Breast epithelium (tissue), 4 donors: Measurements from ENCODE around the gene RASD2. TPM values are rescaled to one million over a fixed set of nuclear protein-coding genes. Genes with fewer than 3 reads are reported as not detected.

Experiments
- DNase-seq, 2 donors: peaks; one replicate each; pipeline ENCODE4 v3.0.0-alpha.2; 2019; ENCODE audit warnings: low spot score in 2 of 2
- H3K27ac ChIP-seq, 2 donors: fragments of 200-600 bp; sonication (generic) in 1 of 2; one replicate each; pipeline ENCODE4 v1.5.1; 2016 to 2019; ENCODE audit warnings: mild to moderate bottlenecking in 1 of 2
- H3K27me3 ChIP-seq, 2 donors: fragments of 200-600 bp; sonication (generic) in 1 of 2; one replicate each; pipeline versions ENCODE4 v1.5.1 to v1.6.0; 2017 to 2019; ENCODE audit warnings: control low read depth in 1 of 2, mild to moderate bottlenecking in 1 of 2
- H3K36me3 ChIP-seq: fragments of 200-600 bp; one replicate; pipeline ENCODE4 v1.5.1; 2019
- H3K4me1 ChIP-seq, 2 donors: fragments of 200-600 bp; sonication (generic); one replicate each; pipeline ENCODE4 v1.5.1; 2016 to 2019; ENCODE audit warnings: control low read depth in 1 of 2
- H3K4me3 ChIP-seq, 3 donors: fragments of 200-600 bp; sonication (generic); 1 replicate in 2 of 3; 2 replicates in 1 of 3; pipeline ENCODE4 v1.5.1; 2016 to 2019; ENCODE audit warnings: mild to moderate bottlenecking in 3 of 3, moderate library complexity in 2 of 3
- H3K9me3 ChIP-seq, 2 donors: fragments of 200-600 bp; sonication (generic) in 1 of 2; one replicate each; pipeline ENCODE4 v1.5.1; 2016 to 2019; ENCODE audit warnings: control low read depth in 1 of 2
- CTCF ChIP-seq, 3 donors: fragments of 450-650 bp; IDR thresholded peaks; one replicate each; pipeline ENCODE4 v1.5.1; 2016 to 2017; ENCODE audit warnings: antibody characterized with exemption in 3 of 3, mild to moderate bottlenecking in 3 of 3, moderate library complexity in 3 of 3
- POLR2A ChIP-seq: fragments of 450-650 bp; IDR thresholded peaks from one replicate; pipeline ENCODE4 v1.6.1; 2016; ENCODE audit warnings: antibody characterized with exemption, mild to moderate bottlenecking, moderate library complexity
- POLR2AphosphoS5 ChIP-seq, 3 donors: sonication (generic); formaldehyde crosslinking; IDR thresholded peaks; one replicate each; pipeline ENCODE4 v1.6.1; 2017; ENCODE audit warnings: antibody characterized with exemption in 3 of 3
- intact Hi-C: fragments of 100-400 bp; cut with DNase I; formaldehyde crosslinking; loops from one replicate; pipeline ENCODE4 v1.15.1; 2023; ENCODE audit warnings: low total_unique reads
- total RNA-seq, 3 donors: library from RNA; depleted of rRNA; stranded (reverse); fragments of >200 nt; gene quantifications; one replicate each; pipeline ENCODE4 v1.1.0, GENCODE V29; 2016

The RASD2 gene
- total RNA-seq, 3 donors from 2014 or later: 0.16 to 1.3 (median 0.88) TPM

DNA sequence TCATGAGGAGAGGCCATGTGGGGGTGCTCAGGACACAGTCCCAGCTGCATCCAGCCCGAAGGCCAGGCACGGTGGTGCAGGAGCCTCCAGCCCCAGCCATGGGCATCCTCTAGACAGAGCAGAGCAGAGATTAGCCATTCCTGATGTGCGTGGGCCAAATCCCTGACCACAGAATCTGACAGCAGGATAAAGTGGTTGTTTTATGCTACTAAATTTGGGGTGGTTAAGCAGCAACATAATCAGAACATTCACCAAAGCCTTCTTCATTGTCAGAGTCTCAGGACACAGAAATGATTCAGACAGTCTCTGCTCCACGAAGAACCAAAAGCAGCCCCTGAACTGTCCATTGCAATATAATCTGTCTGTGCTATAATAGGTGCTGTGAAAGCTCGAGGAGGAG lies 19.7 kb downstream of the RASD2 start:
- no peaks in the 10 kb centered on the region for H3K36me3 ChIP-seq
- intact Hi-C loops: no loop called here

DNA sequence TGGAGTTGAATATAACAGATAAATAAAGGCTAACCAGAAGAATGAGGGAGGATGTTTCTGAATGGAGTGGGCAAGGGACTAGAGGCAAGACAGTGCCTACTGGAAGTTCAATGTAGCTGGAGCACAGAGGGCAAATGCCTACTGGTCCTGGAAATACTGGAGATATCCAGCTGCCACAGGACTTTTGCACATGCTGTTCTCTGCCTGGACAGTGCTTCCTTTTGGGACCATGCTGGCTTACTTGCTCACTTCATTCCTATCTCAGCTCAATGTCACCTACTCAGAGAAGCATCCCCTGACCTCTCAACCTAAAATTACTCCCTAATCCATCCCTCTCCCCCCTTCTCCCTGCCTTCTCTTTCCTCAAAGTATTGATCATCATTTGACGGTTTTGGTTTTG lies 20.2 kb downstream of the RASD2 start:
- H3K9me3 ChIP-seq: no peaks in the 10 kb centered on the region
- no peak overlapping the region for H3K27ac ChIP-seq
- peaks cover 5 to 7% of the 10 kb centered on the region in 2 donors for H3K4me1 ChIP-seq
- no peak for TF ChIP-seq CTCF (IDR thresholded peaks at IDR 0.05)
- no peak for TF ChIP-seq POLR2AphosphoS5 (IDR thresholded peaks at IDR 0.05)
- no peak for TF ChIP-seq POLR2A
- no peaks in the 10 kb centered on the region for H3K36me3 ChIP-seq
- no peaks in the 10 kb centered on the region for H3K27me3 ChIP-seq
- no peak for DNase-seq
- H3K4me3 ChIP-seq: no peak overlapping the region
- intact Hi-C loops: no loop called here

More for the DNA sequence above, 19.7 kb downstream of the RASD2 start:
- DNase-seq: no peak
- Histone ChIP-seq H3K27ac (no peak overlapping the region), H3K4me3 (no peak overlapping the region), H3K27me3 (no peaks in the 10 kb centered on the region), H3K4me1 (peaks cover 2 to 5% of the 10 kb centered on the region in 2 donors), H3K9me3 (no peaks in the 10 kb centered on the region)
- TF ChIP-seq POLR2AphosphoS5 (IDR thresholded peaks at IDR 0.05): no peak
- TF ChIP-seq CTCF (IDR thresholded peaks at IDR 0.05): no peak
- no peak for TF ChIP-seq POLR2A

- Histone ChIP-seq H3K27me3 (no peaks in the 10 kb centered on the region), H3K4me3 (no peak overlapping the region), H3K4me1 (peaks cover 5 to 7% of the 10 kb centered on the region in 2 donors), H3K9me3 (no peaks in the 10 kb centered on the region), H3K27ac (no peak overlapping the region), H3K36me3 (no peaks in the 10 kb centered on the region)
- intact Hi-C loops: no loop called here
- DNase-seq: no peak
- TF ChIP-seq POLR2A (no peak), CTCF (IDR thresholded peaks at IDR 0.05) (no peak), POLR2AphosphoS5 (IDR thresholded peaks at IDR 0.05) (no peak)
Observed at GRCh38 chr22:35561796-35562526, 21.3 kb downstream of the RASD2 start.

GRCh38 chr22:35563211-35563610 lies 22.6 kb downstream of the RASD2 start:
- Histone ChIP-seq H3K27me3 (no peaks in the 10 kb centered on the region), H3K9me3 (no peaks in the 10 kb centered on the region), H3K36me3 (no peaks in the 10 kb centered on the region), H3K27ac (no peak overlapping the region), H3K4me1 (peaks cover 5 to 7% of the 10 kb centered on the region in 2 donors), H3K4me3 (no peak overlapping the region)
- TF ChIP-seq POLR2AphosphoS5 (IDR thresholded peaks at IDR 0.05): no peak
- no peak for TF ChIP-seq CTCF (IDR thresholded peaks at IDR 0.05)
- no peak for TF ChIP-seq POLR2A
- intact Hi-C loops: no loop called here
- DNase-seq: no peak

DNA sequence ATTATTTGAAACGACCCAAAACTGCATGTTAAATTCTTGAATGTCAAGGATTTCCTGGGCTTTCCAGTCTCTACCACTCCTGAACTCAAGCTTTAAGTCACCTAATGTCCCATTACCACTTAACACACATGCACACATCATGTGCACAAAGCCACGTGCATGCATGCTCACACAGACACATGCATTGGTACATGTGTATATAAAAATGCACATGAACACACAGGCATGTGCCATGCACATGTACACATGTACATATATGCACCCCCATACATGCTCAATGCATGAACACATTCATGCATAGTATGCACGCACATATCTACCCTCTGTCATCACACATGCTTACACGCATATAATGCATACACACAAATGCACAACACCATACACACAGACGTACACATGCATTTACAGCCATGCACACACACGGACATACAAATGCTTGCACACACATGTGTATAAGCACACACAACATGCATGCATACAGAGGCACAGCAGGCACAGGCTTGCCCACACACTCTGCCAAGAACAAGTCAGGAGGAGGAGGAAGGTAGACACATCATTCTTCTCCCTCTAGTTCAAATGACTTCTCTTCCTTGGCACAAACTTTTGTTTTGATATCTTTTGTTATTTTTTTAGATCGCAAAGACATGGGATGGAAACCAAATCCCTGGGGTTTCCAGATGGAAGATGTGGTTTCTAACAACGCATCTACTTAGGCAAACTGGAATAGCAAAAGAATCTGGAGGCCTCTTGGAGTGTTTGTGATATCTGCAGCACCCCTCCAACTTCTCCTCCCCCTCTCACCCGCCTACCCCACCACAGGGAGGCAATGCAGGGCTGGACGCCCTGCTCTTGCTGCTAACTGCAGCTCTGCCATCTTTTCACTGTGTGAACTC lies 24.6 kb downstream of the RASD2 start:
- Histone ChIP-seq H3K4me1 (peaks cover 5 to 7% of the 10 kb centered on the region in 2 donors), H3K9me3 (no peaks in the 10 kb centered on the region), H3K27me3 (no peaks in the 10 kb centered on the region), H3K27ac (no peak overlapping the region), H3K36me3 (no peaks in the 10 kb centered on the region), H3K4me3 (no peak overlapping the region)
- TF ChIP-seq POLR2A: no peak
- TF ChIP-seq CTCF (IDR thresholded peaks at IDR 0.05): no peak
- no peak for TF ChIP-seq POLR2AphosphoS5 (IDR thresholded peaks at IDR 0.05)
- intact Hi-C loops: no loop called here
- DNase-seq: no peak
